Spleen (tissue), 11 donors: ENCODE results near the gene OSBPL10. TPM values are rescaled to one million over a fixed set of nuclear protein-coding genes. Genes with fewer than 3 reads are reported as not detected.
"Not testable (repeated sequence)": the region's sequence is repeated elsewhere in the genome, so short reads cannot be mapped to it uniquely, and the experiment has no call there.

Source experiments
- DNase-seq: peaks from one replicate; pipeline ENCODE4 v3.0.0-alpha.2; 2020
- H3K27ac ChIP-seq, 8 donors: fragments of 200-600 bp; sonication (generic) in 7 of 8; 1 replicate in 4 of 8; 2 replicates in 4 of 8; pipeline versions ENCODE4 v1.5.0 to v1.8.0; 2016 to 2021; ENCODE audit warnings: inconsistent platforms in 4 of 8, mild to moderate bottlenecking in 4 of 8, moderate library complexity in 1 of 8
- H3K27me3 ChIP-seq, 7 donors: fragments of 200-600 bp; sonication (generic) in 6 of 7; replicated peaks in 1 of 7; 1 replicate in 4 of 7; 2 replicates in 3 of 7; pipeline versions ENCODE4 v1.5.0 to v1.8.0; 2016 to 2021; ENCODE audit warnings: inconsistent platforms in 3 of 7, mild to moderate bottlenecking in 1 of 7
- H3K36me3 ChIP-seq, 6 donors: fragments of 200-600 bp; sonication (generic) in 5 of 6; 1 replicate in 4 of 6; 2 replicates in 2 of 6; pipeline versions ENCODE4 v1.5.0 to v1.8.0; 2016 to 2021; ENCODE audit warnings: inconsistent platforms in 2 of 6
- H3K4me1 ChIP-seq, 6 donors: fragments of 200-600 bp; sonication (generic) in 5 of 6; 1 replicate in 3 of 6; 2 replicates in 3 of 6; pipeline versions ENCODE4 v1.5.0 to v1.8.0; 2016 to 2021; ENCODE audit warnings: inconsistent platforms in 3 of 6
- H3K4me3 ChIP-seq, 8 donors: fragments of 200-600 bp; sonication (generic) in 7 of 8; 1 replicate in 4 of 8; 2 replicates in 4 of 8; pipeline versions ENCODE4 v1.5.0 to v1.8.0; 2016 to 2021; ENCODE audit warnings: inconsistent platforms in 4 of 8, mild to moderate bottlenecking in 4 of 8, moderate library complexity in 2 of 8
- H3K9me3 ChIP-seq, 8 donors: fragments of 200-600 bp; sonication (generic) in 7 of 8; 1 replicate in 4 of 8; 2 replicates in 4 of 8; pipeline versions ENCODE4 v1.5.0 to v1.8.0; 2016 to 2021; ENCODE audit warnings: inconsistent platforms in 4 of 8
- CTCF ChIP-seq, 11 experiments: fragments of 200-600 bp in 7 of 11; fragments of 450-650 bp in 4 of 11; sonication (generic) in 4 of 11; IDR thresholded peaks in 8 of 11; conservative IDR thresholded peaks in 3 of 11; 1 replicate in 7 of 11; 2 replicates in 4 of 11; pipeline versions ENCODE4 v1.4.0 to v1.8.0; 2016 to 2021; ENCODE audit warnings: antibody characterized with exemption in 11 of 11, inconsistent platforms in 4 of 11, mild to moderate bottlenecking in 1 of 11
- POLR2A ChIP-seq, 3 donors: fragments of 450-650 bp; IDR thresholded peaks; one replicate each; pipeline ENCODE4 v1.5.1; 2017; ENCODE audit warnings: antibody characterized with exemption in 3 of 3, mild to moderate bottlenecking in 1 of 3
- POLR2AphosphoS5 ChIP-seq, 3 donors: sonication (generic); formaldehyde crosslinking; IDR thresholded peaks; one replicate each; pipeline ENCODE4 v1.5.1; 2017; ENCODE audit warnings: antibody characterized with exemption in 3 of 3
- WGBS, 5 donors: extraction: QIAGEN DNeasy Blood & Tissue Kit in 3 of 5; methylation state at CpG; one replicate each; pipeline versions ENCODE4 v1.1.5 to v1.1.7; 2013 to 2018; 5-methylcytosine and 5-hydroxymethylcytosine counted together
- intact Hi-C: fragments of 100-400 bp; cut with DNase I; formaldehyde crosslinking; loops from one replicate; pipeline ENCODE4 v1.15.0; 2023; ENCODE audit warnings: low total_unique reads
- polyA plus RNA-seq, 3 donors: library from polyadenylated mRNA; stranded (reverse); fragments of 200-250 nt; gene quantifications; one replicate each; pipeline ENCODE4 v1.2.1, GENCODE V29; 2013
- total RNA-seq, 7 donors: library from RNA; depleted of rRNA in 3 of 7; stranded (reverse); fragments of >200 nt in 3 of 7; fragmentation: NEBNext Ultra II Directional in 4 of 7; extraction: Animal tissue kit (Norgen Biotek cat#: 25700) in 4 of 7; gene quantifications; one replicate each; pipeline versions ENCODE4 v1.1.0 to v1.2.1, GENCODE V29; 2016 to 2021
- donor health status: healthy with polysubstance abuse.
- donor health status: DM: no; HTN: no; CAD: no; lungs with moderate emphysema.
- donor health status: DM: no; HTN: no; CAD: no.
- donor health status: Bipolar disorder and iron deficiency.
- donor health status: healthy.
- donor health status: DM: no; HTN: no; CAD: no.
- donor health status: DM: yes; HTN: yes; CAD: no.

OSBPL10 gene
- total and polyA plus RNA-seq, 10 donors: 3.8 to 95.1 (median 56.5) TPM

- TF ChIP-seq POLR2A (IDR thresholded peaks at IDR 0.05) (no peak), CTCF (IDR thresholded peaks at IDR 0.05 in 8 of 11, conservative IDR thresholded peaks at IDR 0.05 in 3 of 11) (no peak), POLR2AphosphoS5 (IDR thresholded peaks at IDR 0.05) (no peak)
- 85 to 96% (median 89%) methylated on average over 5 of the region's 5 CpGs for WGBS, 5 donors
Measured at GRCh38 chr3:31868236-31868635, 112.8 kb downstream of the OSBPL10 start.

DNA sequence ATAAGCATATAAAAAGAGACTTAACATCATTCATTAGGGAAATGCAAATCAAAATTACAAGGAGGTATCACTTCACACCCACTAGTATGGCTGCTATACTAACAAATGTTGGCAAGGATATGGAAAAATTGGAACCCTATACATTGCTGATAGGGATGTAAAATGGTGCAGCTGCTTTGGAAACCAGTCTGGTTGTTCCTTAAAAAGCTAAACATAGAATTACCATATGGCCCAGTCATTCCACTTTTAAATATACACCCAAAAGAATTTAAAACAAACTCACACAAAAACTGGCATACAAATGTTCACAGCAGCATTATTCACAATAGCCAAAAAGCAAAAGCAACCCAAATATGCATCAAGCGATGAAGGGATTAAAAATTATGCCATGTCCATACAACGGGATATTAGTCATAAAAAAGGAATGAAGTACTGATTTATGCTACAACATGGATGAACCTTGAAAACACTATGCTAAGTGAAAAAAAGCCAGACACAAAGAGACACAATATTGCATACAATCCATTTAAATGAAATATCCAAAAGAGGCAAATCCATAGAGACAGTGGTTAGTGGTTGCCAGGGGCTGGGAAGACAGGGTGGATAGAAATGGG lies 118.3 kb downstream of the OSBPL10 start:
- peaks cover 0 to 4% (median 0%) of the 10 kb centered on the region in 6 donors for H3K36me3 ChIP-seq
- no peak overlapping the region for H3K27ac ChIP-seq
- intact Hi-C loops: no loop called here
- no peaks in the 10 kb centered on the region for H3K27me3 ChIP-seq
- TF ChIP-seq CTCF (IDR thresholded peaks at IDR 0.05 in 8 of 11, conservative IDR thresholded peaks at IDR 0.05 in 3 of 11): no peak
- TF ChIP-seq POLR2AphosphoS5 (IDR thresholded peaks at IDR 0.05): no peak
- TF ChIP-seq POLR2A (IDR thresholded peaks at IDR 0.05): no peak
- no peaks in the 10 kb centered on the region for H3K4me1 ChIP-seq
- H3K4me3 ChIP-seq: no peak overlapping the region
- 92 to 99% (median 95%) methylated on average over 2 of the region's 2 CpGs for WGBS, 5 donors
- no peaks in the 10 kb centered on the region for H3K9me3 ChIP-seq
- DNase-seq: no peak

More at GRCh38 chr3:31868236-31868635, 112.8 kb downstream of the OSBPL10 start:
- Histone ChIP-seq H3K27ac (no peak overlapping the region), H3K27me3 (no peaks in the 10 kb centered on the region), H3K9me3 (no peaks in the 10 kb centered on the region), H3K4me3 (no peak overlapping the region), H3K4me1 (peaks cover 0 to 5% (median 0%) of the 10 kb centered on the region in 6 donors), H3K36me3 (peaks cover 0 to 9% (median 0%) of the 10 kb centered on the region in 6 donors)
- no peak for DNase-seq
- intact Hi-C loops: no loop called here

DNA sequence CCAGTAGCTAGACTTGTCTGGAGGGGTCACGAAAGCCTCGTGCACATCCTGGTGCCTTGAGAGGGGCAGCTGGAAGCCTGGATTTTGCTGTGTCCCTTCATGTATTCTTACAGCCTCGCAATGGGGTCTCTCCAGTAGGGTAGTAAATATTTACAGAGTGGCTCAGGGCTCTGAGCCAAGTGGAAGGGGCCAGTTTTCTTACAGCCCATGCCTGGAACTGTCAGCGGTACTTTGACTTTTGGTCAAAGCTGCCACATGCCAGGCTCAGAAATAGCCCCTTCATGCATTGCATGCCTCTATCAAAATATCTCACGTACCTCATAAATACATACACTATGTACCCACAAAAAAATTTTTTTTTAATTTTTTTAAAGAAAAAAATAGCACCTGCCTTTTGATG lies 119.2 kb downstream of the OSBPL10 start:
- H3K4me1 ChIP-seq: no peaks in the 10 kb centered on the region
- no peak overlapping the region for H3K4me3 ChIP-seq
- no peaks in the 10 kb centered on the region for H3K27me3 ChIP-seq
- H3K27ac ChIP-seq: no peak overlapping the region
- WGBS, 5 donors: 90 to 96% (median 93%) methylated on average over 5 of the region's 5 CpGs
- no peak for TF ChIP-seq POLR2AphosphoS5 (IDR thresholded peaks at IDR 0.05)
- TF ChIP-seq CTCF (IDR thresholded peaks at IDR 0.05 in 8 of 11, conservative IDR thresholded peaks at IDR 0.05 in 3 of 11): no peak
- no peak for TF ChIP-seq POLR2A (IDR thresholded peaks at IDR 0.05)
- no peaks in the 10 kb centered on the region for H3K9me3 ChIP-seq
- H3K36me3 ChIP-seq: peaks cover 0 to 4% (median 0%) of the 10 kb centered on the region in 6 donors
- intact Hi-C loops: no loop called here
- no peak for DNase-seq

DNA sequence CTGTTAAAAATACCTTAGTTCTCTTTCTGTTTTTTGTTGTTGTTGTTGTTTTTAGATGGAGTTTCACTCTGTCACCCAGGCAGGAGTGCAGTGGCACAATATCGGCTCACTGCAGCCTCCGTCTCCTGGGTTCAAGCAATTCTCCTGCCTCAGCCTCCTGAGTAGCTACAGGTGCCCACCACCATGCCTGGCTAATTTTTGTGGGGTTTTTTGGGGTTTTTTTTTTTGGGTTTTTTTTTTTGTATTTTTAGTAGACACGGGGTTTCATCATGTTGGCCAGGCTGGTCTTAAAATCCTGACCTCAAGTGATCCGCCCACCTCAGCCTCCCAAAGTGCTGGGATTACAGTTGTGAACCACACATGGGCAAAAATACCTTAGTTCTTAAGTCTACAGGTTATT lies 120.4 kb downstream of the OSBPL10 start:
- intact Hi-C loops, H3K27me3 ChIP-seq, DNase-seq, H3K27ac ChIP-seq, H3K36me3 ChIP-seq, H3K9me3 ChIP-seq, H3K4me1 ChIP-seq, H3K4me3 ChIP-seq: not testable (repeated sequence)
- WGBS, 5 donors: 79 to 89% (median 80%) methylated on average over 4 of the region's 4 CpGs
